T-cell (primary cell): ENCODE data around the gene TRIM65. TPM values are rescaled to one million over a fixed set of nuclear protein-coding genes. Genes with fewer than 3 reads are reported as not detected.
A peak's percentile ranks its signal among the peaks of the same experiment; 100 is the strongest.

Experiments used
- ATAC-seq, 4 experiments: fragments of 200-7000 bp in 3 of 4; fragments of 150-1000 bp in 1 of 4; cut with Tn5 transposase; replicated peaks in 1 of 4; 1 replicate in 3 of 4; 2 replicates in 1 of 4; pipeline ENCODE4 v1.10.0; 2021; ENCODE audit warnings: moderate library complexity in 3 of 4, mild to moderate bottlenecking in 2 of 4, moderate number of reproducible peaks in 1 of 4
- CTCF ChIA-PET, 2 donors: fragments of 300-600 bp; sonication (Branson Sonifier 250); formaldehyde crosslinking; loops; one replicate each; lab custom pipeline; 2022; ENCODE audit warnings: antibody characterized with exemption in 2 of 2; lab: Charles Lee
- POLR2A ChIA-PET, 2 donors: fragments of 300-600 bp; sonication (Branson Sonifier 250); formaldehyde crosslinking; loops; one replicate each; lab custom pipeline; 2022; ENCODE audit warnings: antibody characterized with exemption in 2 of 2; lab: Charles Lee
- DNase-seq, 35 experiments: peaks; one replicate each; pipeline versions ENCODE4 v3.0.0 to v3.0.0-alpha.2; 2013 to 2023
- H3K27ac ChIP-seq: one replicate; pipeline ENCODE4 v1.5.1; 2013; ENCODE audit warnings: low read length
- H3K27me3 ChIP-seq, 2 experiments: replicated peaks in 1 of 2; 1 replicate in 1 of 2; 2 replicates in 1 of 2; pipeline versions ENCODE4 v1.6.1 to v1.7.0; 2013; ENCODE audit warnings: low read length in 1 of 2, mixed read lengths in 1 of 2; ENCODE audit not compliant: control insufficient read depth in 2 of 2, insufficient read depth in 2 of 2; ENCODE audit errors: extremely low read depth in 1 of 2
- H3K36me3 ChIP-seq, 2 donors: 1 replicate in 1 of 2; 2 replicates in 1 of 2; pipeline versions ENCODE4 v1.6.1 to v1.7.0; 2013; ENCODE audit warnings: low read length in 1 of 2; ENCODE audit not compliant: control insufficient read depth in 2 of 2, insufficient read depth in 1 of 2; ENCODE audit errors: extremely low read depth in 1 of 2
- H3K4me1 ChIP-seq, 2 experiments: 1 replicate in 1 of 2; 2 replicates in 1 of 2; pipeline versions ENCODE4 v1.6.1 to v1.7.0; 2013; ENCODE audit warnings: low read length in 2 of 2, mixed read lengths in 1 of 2; ENCODE audit not compliant: insufficient read depth in 2 of 2, control insufficient read depth in 1 of 2; ENCODE audit errors: extremely low read depth in 1 of 2
- H3K4me3 ChIP-seq, 2 donors: 1 replicate in 1 of 2; 2 replicates in 1 of 2; pipeline versions ENCODE4 v1.5.1 to v1.7.0; 2013; ENCODE audit warnings: mild to moderate bottlenecking in 2 of 2, low read length in 1 of 2, moderate library complexity in 1 of 2; ENCODE audit not compliant: control insufficient read depth in 1 of 2; ENCODE audit errors: extremely low read depth in 1 of 2
- H3K9me3 ChIP-seq: 2 replicates; pipeline ENCODE4 v1.7.0; 2013
- H3K27ac Mint-ChIP-seq, 2 donors: one replicate each; pipeline ENCODE4 v1.8.0; 2020 to 2021; ENCODE audit warnings: mild to moderate bottlenecking in 2 of 2, mixed read lengths in 2 of 2
- H3K27me3 Mint-ChIP-seq, 2 donors: one replicate each; pipeline ENCODE4 v1.8.0; 2021 to 2022; ENCODE audit warnings: mixed read lengths in 2 of 2
- H3K36me3 Mint-ChIP-seq: one replicate; pipeline ENCODE4 v1.8.0; 2021; ENCODE audit warnings: mixed read lengths
- H3K4me1 Mint-ChIP-seq, 3 donors: one replicate each; pipeline ENCODE4 v1.8.0; 2020 to 2022; ENCODE audit warnings: mixed read lengths in 3 of 3, mild to moderate bottlenecking in 1 of 3
- H3K4me3 Mint-ChIP-seq, 3 donors: one replicate each; pipeline ENCODE4 v1.8.0; 2020 to 2022; ENCODE audit warnings: mild to moderate bottlenecking in 3 of 3, mixed read lengths in 3 of 3, moderate library complexity in 3 of 3
- H3K9me3 Mint-ChIP-seq, 3 donors: one replicate each; pipeline ENCODE4 v1.8.0; 2020 to 2022; ENCODE audit warnings: mixed read lengths in 3 of 3
- WGBS: methylation state at CpG from one replicate; pipeline ENCODE4 v1.1.5; 2013; ENCODE audit warnings: missing lambda C conversion rate; ENCODE audit not compliant: insufficient coverage; 5-methylcytosine and 5-hydroxymethylcytosine counted together
- total RNA-seq, 35 experiments: library from RNA in 6 of 35; stranded (reverse) in 6 of 35; fragments of 120-200 nt in 1 of 35; gene quantifications; one replicate each; pipeline versions ENCODE4 v1.2.1 to v1.2.4 and lab custom pipeline; 2013 to 2026

TRIM65 gene
- 10 to 100 TPM; 22.1 to 52.2 (median 45.9) TPM for total RNA-seq
- 24.0 TPM for total RNA-seq (2013)
- total RNA-seq (lab: John Stamatoyannopoulos, UW) = 13.1 to 74.4 (median 43.6) reads per million in 29 experiments

- no peaks in the 10 kb centered on the region for H3K27me3 ChIP-seq
- DNase-seq = peak; percentile 32 to 84 (median 62)
- H3K27ac ChIP-seq = peak within 1 kb of the TSS; percentile 60
- H3K27me3 Mint-ChIP-seq = no peaks in the 10 kb centered on the region
- ChIA-PET CTCF (interaction anchor here (0.6 to 1.9 kb wide), 8 partner anchors 14 to 120 kb away, joined by 3 to 10 read pairs (median 5); partner anchors contain the start of gene WBP2 (in 1 of the 2)), POLR2A (interaction anchor here in 1 of 2 donors (0.9 to 1.1 kb wide), 2 partner anchors 116 to 143 kb away, joined by 3 to 4 read pairs; no protein-coding TSS in a partner anchor)
- H3K9me3 ChIP-seq = no peaks in the 10 kb centered on the region
- H3K36me3 Mint-ChIP-seq = peaks cover 8% of the 10 kb centered on the region
- WGBS = 0% methylated on average over 96 of the region's 102 CpGs
- peak within 1 kb of the TSS; percentile 58 to 63 for H3K4me3 ChIP-seq
- peak; percentile 83 to 89 (median 87) for ATAC-seq
- no peaks in the 10 kb centered on the region for H3K9me3 Mint-ChIP-seq
- H3K4me3 Mint-ChIP-seq = peak within 1 kb of the TSS; percentile 75 to 83 (median 82)
- peaks cover 4 to 34% of the 10 kb centered on the region in 2 experiments for H3K4me1 ChIP-seq
- H3K36me3 ChIP-seq = peaks cover 14 to 47% of the 10 kb centered on the region in 2 donors
- H3K4me1 Mint-ChIP-seq = peaks cover 24 to 29% (median 26%) of the 10 kb centered on the region in 3 donors
- peak within 1 kb of the TSS; percentile 80 to 82 for H3K27ac Mint-ChIP-seq
Observed at GRCh38 chr17:75896415-75897159, at the start of gene TRIM65. Gene TRIM65, minus strand, starts transcription at chr17:75896951. Its CDS starts 14 bp downstream, at chr17:75896937.

GRCh38 chr17:75945211-75945610, 48.5 kb upstream of the TRIM65 start:
- ChIA-PET POLR2A (no interaction called here), CTCF (no interaction called here)
- Mint-ChIP-seq H3K4me1 (peaks cover 7 to 14% (median 14%) of the 10 kb centered on the region in 3 donors), H3K4me3 (no peak overlapping the region), H3K27me3 (no peaks in the 10 kb centered on the region), H3K9me3 (no peaks in the 10 kb centered on the region), H3K27ac (no peak overlapping the region), H3K36me3 (peaks cover 18% of the 10 kb centered on the region)
- H3K36me3 ChIP-seq = peaks cover 2 to 33% of the 10 kb centered on the region in 2 donors
- H3K27me3 ChIP-seq = no peaks in the 10 kb centered on the region
- DNase-seq (no peak), ATAC-seq (no peak)
- no peaks in the 10 kb centered on the region for H3K9me3 ChIP-seq
- no peak overlapping the region for H3K27ac ChIP-seq
- H3K4me1 ChIP-seq = peaks cover 0 to 11% of the 10 kb centered on the region in 2 experiments
- no peak overlapping the region for H3K4me3 ChIP-seq
- WGBS = no CpG with 5 or more reads among the region's 2 CpGs

GRCh38 chr17:75943491-75943890, 46.7 kb upstream of the TRIM65 start:
- Histone ChIP-seq H3K27ac (no peak overlapping the region), H3K36me3 (peaks cover 0 to 19% of the 10 kb centered on the region in 2 donors), H3K4me1 (peaks cover 0 to 16% of the 10 kb centered on the region in 2 experiments), H3K4me3 (no peak overlapping the region), H3K9me3 (no peaks in the 10 kb centered on the region), H3K27me3 (no peaks in the 10 kb centered on the region)
- H3K36me3 Mint-ChIP-seq = peaks cover 9% of the 10 kb centered on the region
- ATAC-seq (no peak), DNase-seq (no peak)
- WGBS = no CpG with 5 or more reads among the region's 1 CpG
- ChIA-PET POLR2A (no interaction called here), CTCF (no interaction called here)
- H3K4me3 Mint-ChIP-seq = no peak overlapping the region
- peaks cover 9 to 19% (median 14%) of the 10 kb centered on the region in 3 donors for H3K4me1 Mint-ChIP-seq
- H3K9me3 Mint-ChIP-seq = no peaks in the 10 kb centered on the region
- no peaks in the 10 kb centered on the region for H3K27me3 Mint-ChIP-seq
- H3K27ac Mint-ChIP-seq = no peak overlapping the region

- Histone ChIP-seq H3K4me3 (no peak overlapping the region), H3K4me1 (peaks cover 0 to 16% of the 10 kb centered on the region in 2 experiments), H3K9me3 (no peaks in the 10 kb centered on the region), H3K36me3 (peaks cover 2 to 9% of the 10 kb centered on the region in 2 donors), H3K27me3 (no peaks in the 10 kb centered on the region), H3K27ac (no peak overlapping the region)
- no peaks in the 10 kb centered on the region for H3K9me3 Mint-ChIP-seq
- H3K27ac Mint-ChIP-seq = no peak overlapping the region
- ChIA-PET POLR2A (no interaction called here), CTCF (interaction anchor here in 1 of 2 donors (0.7 kb wide), 1 partner anchor 560 kb away, joined by 10 read pairs; no protein-coding TSS in a partner anchor)
- H3K27me3 Mint-ChIP-seq = no peaks in the 10 kb centered on the region
- ATAC-seq (no peak), DNase-seq (no peak)
- H3K4me1 Mint-ChIP-seq = peaks cover 9 to 19% (median 14%) of the 10 kb centered on the region in 3 donors
- H3K36me3 Mint-ChIP-seq = peaks cover 6% of the 10 kb centered on the region
- H3K4me3 Mint-ChIP-seq = no peak overlapping the region
- no CpG with 5 or more reads among the region's 4 CpGs for WGBS
Observed at GRCh38 chr17:75942473-75942872, 45.7 kb upstream of the TRIM65 start.

- CTCF ChIA-PET = interaction anchor here in 1 of 2 donors (0.5 to 1.0 kb wide), 3 partner anchors 47 to 157 kb away, joined by 3 to 9 read pairs (median 3); partner anchors contain the start of genes UNK and WBP2
Observed at GRCh38 chr17:75941442-75941819, 44.7 kb upstream of the TRIM65 start.

More at GRCh38 chr17:75941442-75941819, 44.7 kb upstream of the TRIM65 start:
- ATAC-seq (no peak), DNase-seq (no peak)
- peak overlapping the region; percentile 48 to 75 for H3K4me3 ChIP-seq
- Mint-ChIP-seq H3K4me3 (peak overlapping the region; percentile 84 to 87 (median 86)), H3K36me3 (peaks cover 4% of the 10 kb centered on the region), H3K9me3 (no peaks in the 10 kb centered on the region), H3K4me1 (peaks cover 9 to 19% (median 14%) of the 10 kb centered on the region in 3 donors), H3K27ac (peak overlapping the region; percentile 49 to 58), H3K27me3 (no peaks in the 10 kb centered on the region)
- no peaks in the 10 kb centered on the region for H3K9me3 ChIP-seq
- no CpG with 5 or more reads among the region's 6 CpGs for WGBS
- H3K4me1 ChIP-seq = peaks cover 0 to 16% of the 10 kb centered on the region in 2 experiments
- H3K36me3 ChIP-seq = peaks cover 2 to 5% of the 10 kb centered on the region in 2 donors
- no peak overlapping the region for H3K27ac ChIP-seq
- POLR2A ChIA-PET = interaction anchor here (0.5 to 0.6 kb wide), 2 partner anchors 163 to 440 kb away, joined by 3 read pairs; no protein-coding TSS in a partner anchor
- H3K27me3 ChIP-seq = no peaks in the 10 kb centered on the region
